Parathyroid adenoma (tissue), 2 donors: Measurements from ENCODE around the gene CLDN16.

Source experiments
- H2AFZ ChIP-seq: fragments of 300-600 bp; sonication (generic); one replicate; pipeline ENCODE4 v1.7.0; 2017; ENCODE audit warnings: antibody characterized with exemption, mild to moderate bottlenecking
- H3K27ac ChIP-seq: fragments of 300-600 bp; sonication (generic); one replicate; pipeline ENCODE4 v1.7.0; 2017
- H3K27me3 ChIP-seq: fragments of 300-600 bp; sonication (generic); one replicate; pipeline ENCODE4 v1.7.0; 2017; ENCODE audit warnings: low read length; ENCODE audit not compliant: control insufficient read depth, insufficient read depth
- H3K36me3 ChIP-seq: fragments of 300-600 bp; sonication (generic); one replicate; pipeline ENCODE4 v1.7.0; 2017; ENCODE audit warnings: low read length; ENCODE audit not compliant: control insufficient read depth, insufficient read depth
- H3K4me1 ChIP-seq: fragments of 300-600 bp; sonication (generic); one replicate; pipeline ENCODE4 v1.7.0; 2017; ENCODE audit warnings: control low read depth
- H3K4me2 ChIP-seq: fragments of 300-600 bp; sonication (generic); one replicate; pipeline ENCODE4 v1.7.0; 2017; ENCODE audit warnings: low read length
- H3K4me3 ChIP-seq: fragments of 300-600 bp; sonication (generic); one replicate; pipeline ENCODE4 v1.7.0; 2017; ENCODE audit warnings: low read depth, low read length
- H3K79me2 ChIP-seq: fragments of 300-600 bp; sonication (generic); one replicate; pipeline ENCODE4 v1.7.0; 2017; ENCODE audit warnings: control low read depth
- H3K9ac ChIP-seq: fragments of 300-600 bp; sonication (generic); one replicate; pipeline ENCODE4 v1.7.0; 2017; ENCODE audit warnings: mild to moderate bottlenecking
- H3K9me3 ChIP-seq: fragments of 300-600 bp; sonication (generic); one replicate; pipeline ENCODE4 v1.7.0; 2017; ENCODE audit warnings: low read length; ENCODE audit not compliant: control insufficient read depth
- TF ChIP-seq, protein P1 (sequence below): fragments of 300-600 bp; sonication (generic); IDR thresholded peaks from one replicate; pipeline ENCODE4 v1.7.0; 2017; ENCODE audit warnings: antibody characterized with exemption, mild to moderate bottlenecking
- donor health status: primary hyperparathyroidism.

The CLDN16 gene

DNA sequence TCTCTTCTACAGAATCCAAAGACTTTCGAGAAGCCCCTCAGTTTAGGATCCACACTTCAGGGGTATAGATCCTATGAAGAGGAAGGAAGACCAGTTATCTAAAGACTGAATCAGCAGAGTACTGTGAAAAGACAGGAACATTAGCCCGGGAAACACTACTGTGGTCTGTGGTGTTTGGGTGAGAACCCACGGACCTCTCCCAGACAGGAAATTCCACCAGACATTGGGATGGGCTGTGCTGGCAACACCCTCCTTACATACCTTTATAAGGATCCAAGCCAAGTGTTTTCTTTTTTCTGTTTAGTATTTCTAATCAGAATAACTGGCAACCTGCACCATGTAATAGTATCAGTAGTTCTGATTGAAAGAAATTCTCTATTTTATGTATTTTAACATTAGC, 47.7 kb downstream of the CLDN16 start:
- Histone ChIP-seq H2AFZ (no peak overlapping the region), H3K27me3 (no peaks in the 10 kb centered on the region), H3K4me1 (no peaks in the 10 kb centered on the region), H3K27ac (no peak overlapping the region), H3K36me3 (no peaks in the 10 kb centered on the region), H3K4me2 (no peak overlapping the region), H3K9ac (no peak overlapping the region), H3K4me3 (no peak overlapping the region), H3K79me2 (no peaks in the 10 kb centered on the region), H3K9me3 (no peaks in the 10 kb centered on the region)
- TF ChIP-seq, protein P1, sequence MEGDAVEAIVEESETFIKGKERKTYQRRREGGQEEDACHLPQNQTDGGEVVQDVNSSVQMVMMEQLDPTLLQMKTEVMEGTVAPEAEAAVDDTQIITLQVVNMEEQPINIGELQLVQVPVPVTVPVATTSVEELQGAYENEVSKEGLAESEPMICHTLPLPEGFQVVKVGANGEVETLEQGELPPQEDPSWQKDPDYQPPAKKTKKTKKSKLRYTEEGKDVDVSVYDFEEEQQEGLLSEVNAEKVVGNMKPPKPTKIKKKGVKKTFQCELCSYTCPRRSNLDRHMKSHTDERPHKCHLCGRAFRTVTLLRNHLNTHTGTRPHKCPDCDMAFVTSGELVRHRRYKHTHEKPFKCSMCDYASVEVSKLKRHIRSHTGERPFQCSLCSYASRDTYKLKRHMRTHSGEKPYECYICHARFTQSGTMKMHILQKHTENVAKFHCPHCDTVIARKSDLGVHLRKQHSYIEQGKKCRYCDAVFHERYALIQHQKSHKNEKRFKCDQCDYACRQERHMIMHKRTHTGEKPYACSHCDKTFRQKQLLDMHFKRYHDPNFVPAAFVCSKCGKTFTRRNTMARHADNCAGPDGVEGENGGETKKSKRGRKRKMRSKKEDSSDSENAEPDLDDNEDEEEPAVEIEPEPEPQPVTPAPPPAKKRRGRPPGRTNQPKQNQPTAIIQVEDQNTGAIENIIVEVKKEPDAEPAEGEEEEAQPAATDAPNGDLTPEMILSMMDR = no peak

DNA sequence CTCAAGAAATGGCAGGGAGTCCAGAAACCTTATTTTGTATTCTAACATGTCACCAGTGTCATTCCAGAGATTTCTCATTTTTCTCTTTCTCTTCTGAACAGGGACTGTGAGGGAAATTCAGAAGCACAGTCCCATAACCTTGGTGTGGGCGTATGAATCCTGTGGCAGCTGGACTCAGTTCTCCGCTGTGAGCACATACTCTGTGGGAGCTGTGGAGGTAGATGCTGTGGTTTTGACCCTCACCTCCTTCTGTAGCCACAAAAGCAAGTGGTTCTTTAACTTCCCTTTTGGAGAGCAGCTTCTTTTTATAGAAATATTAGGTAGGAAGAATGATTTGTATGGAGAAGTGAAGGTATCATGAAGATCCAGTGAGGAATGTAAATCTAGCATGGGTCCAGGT, 48.4 kb downstream of the CLDN16 start:
- Histone ChIP-seq H2AFZ (no peak overlapping the region), H3K4me3 (no peak overlapping the region), H3K4me2 (no peak overlapping the region), H3K9me3 (no peaks in the 10 kb centered on the region), H3K27me3 (no peaks in the 10 kb centered on the region), H3K27ac (no peak overlapping the region), H3K79me2 (no peaks in the 10 kb centered on the region), H3K9ac (no peak overlapping the region), H3K4me1 (no peaks in the 10 kb centered on the region), H3K36me3 (no peaks in the 10 kb centered on the region)
- TF ChIP-seq, protein P1 = no peak

DNA sequence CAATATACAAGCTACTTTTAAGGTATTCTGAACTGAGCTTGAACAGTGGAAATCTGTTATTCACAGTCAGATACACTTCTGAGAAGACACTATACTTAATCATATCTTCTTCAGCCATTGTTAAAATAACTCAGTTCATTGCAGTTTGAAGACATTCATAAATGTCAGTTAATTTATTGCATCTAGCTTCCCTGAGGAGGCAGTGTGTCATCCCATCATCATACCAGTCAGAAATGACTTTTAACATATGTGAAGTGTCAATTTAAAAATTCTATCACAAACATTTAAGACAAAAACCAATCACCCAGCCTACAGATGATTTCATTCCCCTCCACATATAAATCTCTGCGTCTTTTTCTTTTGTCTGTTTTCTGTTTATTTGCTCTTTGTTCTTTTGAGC, 54.3 kb downstream of the CLDN16 start:
- H3K4me2 ChIP-seq = no peak overlapping the region
- no peak overlapping the region for H3K4me3 ChIP-seq
- no peak overlapping the region for H2AFZ ChIP-seq
- H3K4me1 ChIP-seq = no peaks in the 10 kb centered on the region
- H3K27ac ChIP-seq = no peak overlapping the region
- no peaks in the 10 kb centered on the region for H3K27me3 ChIP-seq
- H3K79me2 ChIP-seq = no peaks in the 10 kb centered on the region
- H3K9me3 ChIP-seq = no peaks in the 10 kb centered on the region
- no peaks in the 10 kb centered on the region for H3K36me3 ChIP-seq
- H3K9ac ChIP-seq = no peak overlapping the region
- TF ChIP-seq, protein P1 = no peak

DNA sequence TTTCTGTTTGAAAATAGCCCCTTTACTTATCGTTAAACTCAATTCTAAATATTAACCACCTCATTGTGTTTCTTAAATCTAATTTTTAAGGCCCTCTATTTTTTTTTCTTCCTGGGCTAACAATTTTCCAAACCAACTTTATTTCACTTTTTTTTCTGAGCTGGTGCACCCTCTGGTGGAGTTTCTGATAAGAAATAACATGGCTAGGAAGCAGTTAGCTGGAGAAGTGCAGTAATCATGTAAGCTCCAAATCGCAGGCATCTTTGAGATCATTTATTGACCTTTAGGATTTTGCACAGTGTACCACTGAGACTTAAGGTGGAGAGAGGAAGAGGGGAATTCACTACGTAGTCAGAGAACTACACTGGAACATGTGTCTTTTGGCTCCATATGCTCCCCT, 55.3 kb downstream of the CLDN16 start:
- Histone ChIP-seq H3K27ac (no peak overlapping the region), H3K4me2 (no peak overlapping the region), H3K79me2 (no peaks in the 10 kb centered on the region), H3K4me1 (no peaks in the 10 kb centered on the region), H2AFZ (no peak overlapping the region), H3K9me3 (no peaks in the 10 kb centered on the region), H3K27me3 (no peaks in the 10 kb centered on the region), H3K36me3 (no peaks in the 10 kb centered on the region), H3K9ac (no peak overlapping the region), H3K4me3 (no peak overlapping the region)
- TF ChIP-seq, protein P1 = no peak

DNA sequence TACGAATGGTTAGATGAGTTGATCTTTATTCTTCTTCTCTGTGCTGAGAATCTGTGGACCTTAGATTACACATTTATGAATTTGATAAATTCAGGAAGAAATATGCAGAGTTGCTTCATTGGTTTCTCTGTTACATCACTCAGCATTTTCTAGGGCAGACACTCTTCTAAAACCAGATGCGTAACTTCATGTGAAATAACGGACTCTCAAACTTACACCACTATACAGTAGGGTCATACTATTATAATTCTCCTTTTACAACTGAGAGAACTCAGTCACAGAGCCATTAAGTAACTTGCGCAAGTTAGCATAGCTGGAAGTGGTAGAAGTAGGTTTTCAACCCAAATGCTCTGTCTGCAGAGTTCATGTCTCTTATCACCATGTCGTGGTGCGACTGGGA, 56.0 kb downstream of the CLDN16 start:
- Histone ChIP-seq H3K4me1 (no peaks in the 10 kb centered on the region), H3K9me3 (no peaks in the 10 kb centered on the region), H3K36me3 (no peaks in the 10 kb centered on the region), H3K79me2 (no peaks in the 10 kb centered on the region), H2AFZ (no peak overlapping the region), H3K4me2 (no peak overlapping the region), H3K4me3 (no peak overlapping the region), H3K27me3 (no peaks in the 10 kb centered on the region), H3K27ac (no peak overlapping the region), H3K9ac (no peak overlapping the region)
- TF ChIP-seq, protein P1 = no peak
